Fibroblast of villous mesenchyme (primary cell): ENCODE results near the gene MYB. TPM values are rescaled to one million over a fixed set of nuclear protein-coding genes. Genes with fewer than 3 reads are reported as not detected.

Experiments
- DNase-seq: peaks from one replicate; pipeline ENCODE4 v3.0.0-alpha.2; 2010; ENCODE audit warnings: low read depth
- H3K4me3 ChIP-seq: 2 replicates; pipeline ENCODE4 v1.5.1; 2011; ENCODE audit warnings: low read depth, mild to moderate bottlenecking, low read length
- total RNA-seq: library from RNA; depleted of rRNA; stranded (reverse); fragments of >200 nt; gene quantifications from 2 replicates; pipeline ENCODE4 v1.2.3, GENCODE V29; 2012
- TF ChIP-seq, protein P1 (sequence below): IDR thresholded peaks from 2 replicates; pipeline ENCODE4 v1.5.1; 2012; ENCODE audit warnings: low read depth, mild to moderate bottlenecking, low read length; ENCODE audit not compliant: insufficient read depth

Gene MYB
- total RNA-seq, 1 donor, result 0.43 TPM

- no peak overlapping the region for H3K4me3 ChIP-seq
- TF ChIP-seq, protein P1, sequence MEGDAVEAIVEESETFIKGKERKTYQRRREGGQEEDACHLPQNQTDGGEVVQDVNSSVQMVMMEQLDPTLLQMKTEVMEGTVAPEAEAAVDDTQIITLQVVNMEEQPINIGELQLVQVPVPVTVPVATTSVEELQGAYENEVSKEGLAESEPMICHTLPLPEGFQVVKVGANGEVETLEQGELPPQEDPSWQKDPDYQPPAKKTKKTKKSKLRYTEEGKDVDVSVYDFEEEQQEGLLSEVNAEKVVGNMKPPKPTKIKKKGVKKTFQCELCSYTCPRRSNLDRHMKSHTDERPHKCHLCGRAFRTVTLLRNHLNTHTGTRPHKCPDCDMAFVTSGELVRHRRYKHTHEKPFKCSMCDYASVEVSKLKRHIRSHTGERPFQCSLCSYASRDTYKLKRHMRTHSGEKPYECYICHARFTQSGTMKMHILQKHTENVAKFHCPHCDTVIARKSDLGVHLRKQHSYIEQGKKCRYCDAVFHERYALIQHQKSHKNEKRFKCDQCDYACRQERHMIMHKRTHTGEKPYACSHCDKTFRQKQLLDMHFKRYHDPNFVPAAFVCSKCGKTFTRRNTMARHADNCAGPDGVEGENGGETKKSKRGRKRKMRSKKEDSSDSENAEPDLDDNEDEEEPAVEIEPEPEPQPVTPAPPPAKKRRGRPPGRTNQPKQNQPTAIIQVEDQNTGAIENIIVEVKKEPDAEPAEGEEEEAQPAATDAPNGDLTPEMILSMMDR, result no peak
- DNase-seq, result no peak
Measured at GRCh38 chr6:135188718-135189117, 7.6 kb downstream of the MYB start.

GRCh38 chr6:135189344-135189743 lies 8.2 kb downstream of the MYB start:
- TF ChIP-seq, protein P1, result no peak
- H3K4me3 ChIP-seq, result no peak overlapping the region
- no peak for DNase-seq

- no peak overlapping the region for H3K4me3 ChIP-seq
- no peak for DNase-seq
- TF ChIP-seq, protein P1, result no peak
Measured at GRCh38 chr6:135191508-135192255, 10.6 kb downstream of the MYB start.

DNA sequence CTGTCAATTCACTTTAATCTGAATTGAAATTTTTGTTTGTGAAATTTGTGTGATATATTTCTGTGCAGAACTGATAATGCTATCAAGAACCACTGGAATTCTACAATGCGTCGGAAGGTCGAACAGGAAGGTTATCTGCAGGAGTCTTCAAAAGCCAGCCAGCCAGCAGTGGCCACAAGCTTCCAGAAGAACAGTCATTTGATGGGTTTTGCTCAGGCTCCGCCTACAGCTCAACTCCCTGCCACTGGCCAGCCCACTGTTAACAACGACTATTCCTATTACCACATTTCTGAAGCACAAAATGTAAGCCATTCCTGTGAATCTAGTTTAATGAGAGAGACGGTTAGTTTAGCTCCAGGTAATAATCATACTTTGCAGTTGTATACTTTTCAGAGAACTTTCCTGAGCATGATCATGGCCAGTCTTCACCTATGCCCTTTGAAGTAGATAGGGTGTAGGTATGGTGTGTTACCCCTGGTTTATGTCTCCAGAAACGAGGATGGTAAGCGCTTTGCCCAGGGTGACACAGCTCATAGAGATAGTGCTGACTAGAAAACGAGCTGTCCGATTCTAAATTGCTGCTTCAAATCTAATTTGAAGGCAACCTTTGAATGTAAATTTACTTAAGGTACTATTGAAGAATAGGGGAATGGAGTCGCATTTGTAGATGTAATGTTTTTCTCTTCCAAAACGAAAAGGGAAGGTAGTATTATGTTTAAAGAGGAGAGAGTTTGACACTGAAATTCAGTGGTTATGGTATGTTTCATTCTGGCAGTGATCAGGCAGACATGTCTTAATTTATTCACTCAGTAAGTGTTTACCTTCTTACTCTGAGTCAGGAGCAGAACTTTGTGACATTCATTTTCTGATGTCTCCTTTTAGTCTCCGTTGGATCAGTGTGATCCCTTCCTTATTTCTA lies 11.4 kb downstream of the MYB start:
- no peak overlapping the region for H3K4me3 ChIP-seq
- TF ChIP-seq, protein P1, result no peak
- no peak for DNase-seq

DNA sequence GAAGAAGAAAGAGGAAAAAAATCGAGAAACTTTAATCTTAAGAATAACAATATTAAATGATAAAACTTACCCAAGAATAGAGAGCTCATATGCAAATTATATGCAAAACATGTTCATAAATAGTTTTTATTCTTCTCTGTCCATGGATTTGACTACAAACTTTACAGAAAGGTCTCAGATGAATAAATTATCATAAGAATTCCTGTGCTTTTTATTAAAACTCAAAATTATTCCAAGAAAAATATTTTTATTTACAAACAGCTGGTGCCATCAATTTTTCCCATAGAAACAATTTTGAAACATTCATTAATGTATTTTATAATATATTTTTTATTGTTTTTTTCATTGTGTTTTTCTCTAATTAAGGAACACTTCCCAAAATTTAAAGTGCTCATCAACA lies 12.1 kb downstream of the MYB start:
- TF ChIP-seq, protein P1, result no peak
- DNase-seq, result no peak
- H3K4me3 ChIP-seq, result no peak overlapping the region

- no peak overlapping the region for H3K4me3 ChIP-seq
- TF ChIP-seq, protein P1, result no peak
- no peak for DNase-seq
Measured at GRCh38 chr6:135195041-135195440, 13.9 kb downstream of the MYB start.
